Small intestine (tissue), 7 donors: ENCODE data around the gene THAP6. TPM values are rescaled to one million over a fixed set of nuclear protein-coding genes. Genes with fewer than 3 reads are reported as not detected.
"Not testable (repeated sequence)": the region's sequence is repeated elsewhere in the genome, so short reads cannot be mapped to it uniquely, and the experiment has no call there.

ENCODE experiments used
- DNase-seq, 2 donors: peaks; one replicate each; pipeline versions ENCODE4 v3.0.0 to v3.0.0-alpha.2; 2013
- FAIRE-seq: peaks from 2 replicates; lab custom pipeline; 2012; peaks lifted over from hg19 to GRCh38; lab: Jason Lieb, UNC
- H3K27ac ChIP-seq, 3 donors: one replicate each; pipeline ENCODE4 v1.5.1; 2013; ENCODE audit warnings: low read length in 2 of 3, mild to moderate bottlenecking in 2 of 3, control low read depth in 1 of 3, inconsistent platforms in 1 of 3, low read depth in 1 of 3, moderate library complexity in 1 of 3
- H3K27me3 ChIP-seq, 3 donors: one replicate each; pipeline ENCODE4 v1.6.1; 2013; ENCODE audit warnings: low read length in 3 of 3, inconsistent platforms in 1 of 3; ENCODE audit not compliant: control insufficient read depth in 3 of 3, insufficient read depth in 3 of 3
- H3K36me3 ChIP-seq, 3 donors: one replicate each; pipeline ENCODE4 v1.6.1; 2013; ENCODE audit warnings: low read length in 3 of 3, inconsistent platforms in 1 of 3, low read depth in 1 of 3, mild to moderate bottlenecking in 1 of 3, moderate library complexity in 1 of 3; ENCODE audit not compliant: control insufficient read depth in 3 of 3, insufficient read depth in 2 of 3
- H3K4me1 ChIP-seq, 3 donors: one replicate each; pipeline ENCODE4 v1.6.1; 2013; ENCODE audit warnings: low read length in 2 of 3, inconsistent platforms in 1 of 3, low read depth in 1 of 3, mild to moderate bottlenecking in 1 of 3, moderate library complexity in 1 of 3; ENCODE audit not compliant: control insufficient read depth in 3 of 3, insufficient read depth in 2 of 3
- H3K4me3 ChIP-seq, 3 donors: one replicate each; pipeline ENCODE4 v1.5.1; 2013; ENCODE audit warnings: low read length in 3 of 3, control low read depth in 1 of 3, inconsistent platforms in 1 of 3, low read depth in 1 of 3, mild to moderate bottlenecking in 1 of 3, moderate library complexity in 1 of 3
- H3K9me3 ChIP-seq, 2 donors: one replicate each; pipeline ENCODE4 v1.6.1; 2013; ENCODE audit warnings: low read depth in 1 of 2, low read length in 1 of 2; ENCODE audit not compliant: control insufficient read depth in 2 of 2, insufficient read depth in 1 of 2
- WGBS, 3 donors: extraction: QIAGEN DNeasy Blood & Tissue Kit; methylation state at CpG; one replicate each; pipeline ENCODE4 v1.1.7; 2013; 5-methylcytosine and 5-hydroxymethylcytosine counted together
- polyA plus RNA-seq, 4 donors: library from polyadenylated mRNA; stranded (reverse) in 3 of 4; unstranded in 1 of 4; fragments of 200-250 nt in 3 of 4; fragments of 120-200 nt in 1 of 4; gene quantifications; one replicate each; pipeline versions ENCODE4 v1.2.1 to v1.2.3, GENCODE V29; 2013
- donor health status: healthy with polysubstance abuse.
- donor health status: control.
- donor health status: control.
- donor health status: Bipolar disorder and iron deficiency.
- donor health status: healthy.

The THAP6 gene
- polyA plus RNA-seq, 4 donors = 4.1 to 20.8 (median 5.9) TPM

DNA sequence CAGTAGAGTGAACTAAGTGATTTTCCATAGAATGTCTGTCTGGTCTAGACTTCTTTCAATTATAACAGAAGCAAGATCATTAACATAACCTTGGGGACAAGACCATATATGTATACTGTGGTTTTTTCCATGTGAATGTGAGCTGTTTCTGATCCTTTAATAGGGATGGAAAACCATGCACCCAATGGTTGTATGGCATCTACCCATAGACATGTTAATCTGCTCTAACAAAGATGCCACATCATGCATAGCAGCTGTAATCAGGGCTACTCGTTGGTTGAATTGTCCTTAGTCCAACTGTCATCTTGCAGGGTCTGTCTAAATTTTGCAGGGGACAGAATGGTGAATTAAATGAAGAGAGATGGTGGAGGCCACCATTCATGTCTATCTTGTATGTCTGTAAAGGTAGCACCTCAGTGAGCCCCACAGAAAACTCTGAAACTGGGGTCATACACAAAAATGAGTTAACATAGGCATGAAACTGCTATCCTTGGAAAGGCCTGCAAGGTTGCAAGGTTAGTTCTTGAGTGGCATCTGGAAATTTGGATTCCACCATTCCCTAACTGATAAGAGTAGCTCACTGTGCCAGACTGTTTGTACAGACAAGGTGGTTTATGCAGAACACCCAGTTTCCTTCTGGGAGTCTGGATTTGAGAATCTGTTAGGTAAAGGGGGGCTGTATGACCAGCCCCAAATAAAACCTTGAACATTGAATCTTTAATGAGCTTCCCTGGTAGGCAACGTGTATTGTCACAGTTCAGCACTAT is 16.5 kb downstream of the THAP6 start:
- DNase-seq (no peak), FAIRE-seq (no peak)
- Histone ChIP-seq H3K27ac (no peak overlapping the region), H3K36me3 (peaks cover 0 to 16% (median 16%) of the 10 kb centered on the region in 3 donors), H3K27me3 (no peaks in the 10 kb centered on the region), H3K4me3 (no peak overlapping the region), H3K9me3 (peaks cover 1 to 28% of the 10 kb centered on the region in 2 donors), H3K4me1 (no peaks in the 10 kb centered on the region)
- WGBS, 3 donors = 69 to 81% (median 72%) methylated on average over 2 of the region's 2 CpGs

DNA sequence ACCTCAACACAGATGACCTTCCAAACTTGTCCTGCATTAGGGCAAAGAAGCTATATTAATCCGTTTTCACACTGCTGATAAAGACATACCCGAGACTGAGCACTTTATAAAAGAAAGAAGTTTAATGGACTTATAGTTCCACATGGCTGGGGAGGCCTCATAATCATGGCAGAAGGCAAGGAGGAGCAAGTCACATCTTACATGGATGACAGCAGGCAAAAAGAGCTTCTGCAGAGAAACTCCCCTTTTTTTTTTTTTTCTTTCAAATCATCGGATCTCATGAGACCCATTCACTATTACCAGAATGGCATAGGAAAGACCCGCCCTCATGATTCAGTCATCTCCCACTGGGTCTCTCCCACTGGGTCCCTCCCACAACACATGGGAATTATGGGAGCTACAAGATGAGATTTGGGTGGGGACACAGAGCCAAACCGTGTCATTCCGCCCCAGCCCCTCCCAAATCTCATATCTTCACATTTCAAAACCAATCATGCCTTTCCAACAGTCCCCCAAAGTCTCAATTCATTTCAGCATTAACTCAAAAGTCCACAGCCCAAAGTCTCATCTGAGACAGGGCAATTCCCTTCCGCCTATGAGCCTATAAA is 17.4 kb downstream of the THAP6 start:
- not testable (repeated sequence) for H3K27me3 ChIP-seq, H3K4me1 ChIP-seq, H3K4me3 ChIP-seq, DNase-seq, FAIRE-seq, H3K27ac ChIP-seq
- Histone ChIP-seq H3K36me3 (peaks cover 0 to 16% (median 16%) of the 10 kb centered on the region in 3 donors), H3K9me3 (peaks cover 1 to 32% of the 10 kb centered on the region in 2 donors)
- 81 to 89% (median 88%) methylated on average over 7 of the region's 7 CpGs for WGBS, 3 donors

DNA sequence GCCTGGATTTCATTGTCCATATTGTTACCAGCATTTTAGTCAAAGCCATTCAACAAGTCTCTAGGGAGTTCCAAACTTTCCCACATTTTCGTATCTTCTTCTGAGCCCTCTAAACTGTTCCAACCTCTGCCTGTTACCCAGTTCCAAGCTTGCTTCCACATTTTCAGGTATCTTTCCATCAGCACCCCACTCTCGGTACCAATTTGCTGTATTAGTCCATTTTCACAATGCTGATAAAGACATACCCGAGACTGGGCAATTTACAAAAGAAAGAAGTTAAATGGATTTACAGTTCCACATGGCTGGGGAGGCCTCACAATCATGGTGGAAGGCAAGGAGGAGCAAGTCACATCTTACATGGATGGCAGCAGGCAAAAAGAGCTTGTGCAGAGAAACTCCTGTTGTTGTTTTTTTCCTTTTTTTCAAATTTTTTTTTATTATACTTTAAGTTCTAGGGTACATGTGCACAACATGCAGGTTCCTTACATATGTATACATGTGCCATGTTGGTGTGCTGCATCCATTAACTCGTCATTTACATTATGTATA is 19.1 kb downstream of the THAP6 start:
- FAIRE-seq, H3K27me3 ChIP-seq, H3K4me3 ChIP-seq, H3K4me1 ChIP-seq, H3K27ac ChIP-seq, DNase-seq: not testable (repeated sequence)
- peaks cover 1 to 33% of the 10 kb centered on the region in 2 donors for H3K9me3 ChIP-seq
- peaks cover 0 to 16% (median 13%) of the 10 kb centered on the region in 3 donors for H3K36me3 ChIP-seq
- WGBS, 3 donors = 98% methylated on average over 4 of the region's 4 CpGs

DNA sequence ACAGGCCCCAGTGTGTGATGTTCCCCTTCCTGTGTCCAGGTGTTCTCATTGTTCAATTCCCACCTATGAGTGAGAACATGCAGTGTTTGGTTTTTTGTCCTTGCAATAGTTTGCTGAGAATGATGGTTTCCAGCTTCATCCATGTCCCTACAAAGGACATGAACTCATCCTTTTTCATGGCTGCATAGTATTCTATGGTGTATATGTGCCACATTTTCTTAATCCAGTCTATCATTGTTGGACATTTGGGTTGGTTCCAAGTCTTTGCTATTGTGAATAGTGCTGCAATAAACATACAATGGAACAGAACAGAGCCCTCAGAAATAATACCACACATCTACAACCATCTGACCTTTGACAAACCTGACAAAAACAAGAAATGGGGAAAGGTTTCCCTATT is 19.7 kb downstream of the THAP6 start:
- not testable (repeated sequence) for FAIRE-seq, H3K27ac ChIP-seq, H3K27me3 ChIP-seq, DNase-seq, H3K4me3 ChIP-seq, H3K4me1 ChIP-seq
- Histone ChIP-seq H3K9me3 (peaks cover 1 to 33% of the 10 kb centered on the region in 2 donors), H3K36me3 (peaks cover 0 to 13% (median 13%) of the 10 kb centered on the region in 3 donors)

DNA sequence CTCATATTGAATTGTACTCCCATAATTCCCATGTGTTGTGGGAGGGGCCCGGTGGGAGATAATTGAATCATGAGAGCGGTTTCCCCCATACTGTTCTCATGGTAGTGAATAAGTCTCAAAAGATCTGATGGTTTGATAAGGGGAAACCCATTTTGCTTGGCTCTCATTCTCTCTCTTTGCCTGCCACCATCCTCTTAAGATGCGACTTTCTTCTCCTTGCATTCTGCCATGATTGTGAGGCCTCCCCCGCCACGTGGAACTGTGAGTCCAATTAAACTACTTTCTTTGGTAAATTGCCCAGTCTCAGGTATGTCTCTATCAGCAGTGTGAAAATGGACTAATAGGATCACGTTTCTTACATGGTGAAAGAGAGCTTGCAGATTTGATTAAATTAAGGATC is 23.0 kb downstream of the THAP6 start:
- DNase-seq, H3K4me1 ChIP-seq, H3K4me3 ChIP-seq, H3K27me3 ChIP-seq, FAIRE-seq, H3K27ac ChIP-seq, H3K36me3 ChIP-seq: not testable (repeated sequence)
- 86 to 95% (median 92%) methylated on average over 6 of the region's 6 CpGs for WGBS, 3 donors
- peaks cover 1 to 15% of the 10 kb centered on the region in 2 donors for H3K9me3 ChIP-seq

DNA sequence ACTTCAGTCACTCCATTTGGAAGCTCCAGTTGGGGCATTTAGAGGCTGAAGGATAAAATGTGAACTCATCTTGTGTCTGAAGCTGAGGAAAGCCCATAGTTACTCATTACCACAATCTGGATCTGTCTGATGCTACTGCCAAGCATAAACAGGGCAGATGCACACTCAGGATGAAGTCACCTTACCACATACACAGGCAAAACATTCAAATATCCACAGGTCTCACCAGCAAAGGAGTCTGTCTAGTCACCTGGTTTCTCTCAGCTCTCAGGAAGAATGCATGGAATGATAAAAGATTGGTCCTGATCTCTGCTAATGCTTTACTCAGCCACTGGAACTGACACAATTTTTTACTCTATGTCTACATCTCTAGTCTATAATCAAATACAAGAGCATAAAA is 28.6 kb downstream of the THAP6 start:
- Histone ChIP-seq H3K4me1 (no peaks in the 10 kb centered on the region), H3K36me3 (peaks cover 0 to 10% (median 2%) of the 10 kb centered on the region in 3 donors), H3K9me3 (no peaks in the 10 kb centered on the region), H3K4me3 (no peak overlapping the region), H3K27me3 (no peaks in the 10 kb centered on the region), H3K27ac (no peak overlapping the region)
- FAIRE-seq (no peak), DNase-seq (no peak)

DNA sequence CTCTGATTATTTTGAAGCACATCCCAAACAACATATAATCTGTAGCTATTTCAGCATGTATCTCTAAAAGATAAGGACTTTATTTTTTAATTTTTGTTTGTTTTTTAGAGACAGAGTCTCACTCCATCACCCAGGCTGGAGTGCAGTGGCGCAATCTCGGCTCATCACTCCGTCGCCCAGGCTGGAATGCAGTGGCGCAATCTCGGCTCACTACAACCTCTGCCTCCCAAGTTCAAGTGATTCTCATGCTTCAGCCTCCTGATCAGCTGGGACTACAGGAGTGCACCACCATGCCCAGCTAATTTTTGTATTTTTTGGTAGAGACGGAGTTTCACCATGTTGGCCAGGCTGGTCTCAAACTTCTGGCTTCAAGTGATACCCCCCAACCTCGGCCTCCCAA is 29.9 kb downstream of the THAP6 start:
- H3K4me1 ChIP-seq, FAIRE-seq, H3K27ac ChIP-seq, H3K9me3 ChIP-seq, H3K4me3 ChIP-seq, DNase-seq, H3K27me3 ChIP-seq: not testable (repeated sequence)
- peaks cover 0 to 10% (median 2%) of the 10 kb centered on the region in 3 donors for H3K36me3 ChIP-seq
- 91 to 93% (median 93%) methylated on average over 8 of the region's 8 CpGs for WGBS, 3 donors

DNA sequence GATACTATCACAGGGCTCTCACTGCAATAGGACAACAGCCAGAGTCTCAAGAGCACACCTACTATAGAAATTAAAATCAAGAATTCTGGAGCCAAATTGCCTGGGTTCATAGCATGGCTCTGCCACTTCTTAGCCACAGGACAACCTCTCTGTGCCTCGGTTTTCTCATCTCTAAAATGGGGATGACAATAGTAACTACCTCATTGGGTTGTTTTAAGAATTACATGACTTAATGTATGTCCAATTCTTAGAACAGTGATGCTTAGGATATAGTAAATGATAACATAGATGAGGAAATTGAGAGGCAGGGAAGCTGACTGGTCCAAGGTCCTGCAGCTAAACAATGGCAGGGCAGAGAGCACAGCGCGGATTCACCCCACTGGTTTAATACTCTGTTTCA is 30.6 kb downstream of the THAP6 start:
- 90 to 94% (median 93%) methylated on average over 3 of the region's 3 CpGs for WGBS, 3 donors
- Histone ChIP-seq H3K27ac (no peak overlapping the region), H3K27me3 (no peaks in the 10 kb centered on the region), H3K9me3 (no peaks in the 10 kb centered on the region), H3K4me3 (no peak overlapping the region), H3K4me1 (no peaks in the 10 kb centered on the region), H3K36me3 (peaks cover 0 to 10% (median 2%) of the 10 kb centered on the region in 3 donors)
- no peak for DNase-seq
- FAIRE-seq = no peak
